IMR-90 (cell line): ENCODE results near the gene ELAVL1. TPM values are rescaled to one million over a fixed set of nuclear protein-coding genes. Genes with fewer than 3 reads are reported as not detected.

Source experiments
- ATAC-seq: fragments of 200-7000 bp; cut with Tn5 transposase; 2 replicates; pipeline ENCODE4 v1.9.1; 2020; ENCODE audit warnings: low read depth, mild to moderate bottlenecking, moderate library complexity
- BruUV-seq: library from RNA; stranded (reverse); fragments of 400-500 nt; replicated peaks from 2 replicates; lab custom pipeline; 2021; lab: Mats Ljungman, UMichigan
- CTCF ChIA-PET: fragments of 300-600 bp; formaldehyde crosslinking; extraction: SDS; loops from one replicate; lab custom pipeline; 2021; ENCODE audit warnings: antibody characterized with exemption; lab: Yijun Ruan, JAX
- POLR2A ChIA-PET: fragments of 300-600 bp; sonication (Branson Sonifier 250); formaldehyde crosslinking; loops from one replicate; lab custom pipeline; 2022; ENCODE audit warnings: antibody characterized with exemption; ENCODE audit not compliant: unreplicated experiment; lab: Charles Lee
- DNase-seq: peaks from one replicate; pipeline ENCODE4 v3.0.0; 2013
- H2AFZ ChIP-seq: replicated peaks from 2 replicates; pipeline ENCODE3; 2013; ENCODE audit warnings: low read length, mild to moderate bottlenecking; ENCODE audit not compliant: poor library complexity
- H2AK5ac ChIP-seq: 2 replicates; pipeline ENCODE4 v1.6.1; 2013; ENCODE audit warnings: low read depth, low read length, inconsistent platforms
- H2AK9ac ChIP-seq: replicated peaks from 2 replicates; pipeline ENCODE3; 2013; ENCODE audit warnings: mild to moderate bottlenecking, low read depth, low read length, moderate library complexity; ENCODE audit not compliant: poor library complexity
- H2BK120ac ChIP-seq: 2 replicates; pipeline ENCODE4 v1.6.1; 2013; ENCODE audit warnings: low read depth, low read length, inconsistent platforms
- H2BK15ac ChIP-seq: 3 replicates; pipeline ENCODE4 v1.6.1; 2013; ENCODE audit warnings: low read depth, low read length, inconsistent platforms
- H2BK20ac ChIP-seq: 2 replicates; pipeline ENCODE4 v1.6.1; 2013; ENCODE audit warnings: low read depth, mild to moderate bottlenecking, inconsistent platforms, low read length, moderate library complexity
- H2BK5ac ChIP-seq: 2 replicates; pipeline ENCODE4 v1.6.1; 2013; ENCODE audit warnings: mild to moderate bottlenecking, low read depth, low read length, inconsistent platforms; ENCODE audit not compliant: poor library complexity, severe bottlenecking
- H3K14ac ChIP-seq: replicated peaks from 2 replicates; pipeline ENCODE4 v1.6.1; 2013; ENCODE audit warnings: low read depth, low read length, inconsistent platforms
- H3K18ac ChIP-seq: 2 replicates; pipeline ENCODE4 v1.6.1; 2013; ENCODE audit warnings: low read depth, low read length, control low read depth
- H3K23ac ChIP-seq: 2 replicates; pipeline ENCODE4 v1.6.1; 2013; ENCODE audit warnings: low read depth, low read length, inconsistent platforms
- H3K27ac ChIP-seq: 2 replicates; pipeline ENCODE4 v1.5.1; 2013; ENCODE audit warnings: mild to moderate bottlenecking, control low read depth, low read length; ENCODE audit not compliant: insufficient read depth
- H3K27me3 ChIP-seq: 2 replicates; pipeline ENCODE4 v1.6.1; 2013; ENCODE audit warnings: low read length; ENCODE audit not compliant: control insufficient read depth, insufficient read depth
- H3K36me3 ChIP-seq: 2 replicates; pipeline ENCODE4 v1.6.1; 2013; ENCODE audit warnings: low read length, mixed read lengths; ENCODE audit not compliant: control insufficient read depth, insufficient read depth
- H3K4ac ChIP-seq: 2 replicates; pipeline ENCODE4 v1.6.1; 2013; ENCODE audit warnings: low read depth, low read length, inconsistent platforms
- H3K4me1 ChIP-seq: 2 replicates; pipeline ENCODE4 v1.6.1; 2013; ENCODE audit warnings: low read length, mixed read lengths; ENCODE audit not compliant: control insufficient read depth, insufficient read depth
- H3K4me2 ChIP-seq: 2 replicates; pipeline ENCODE4 v1.6.1; 2013; ENCODE audit warnings: low read depth, mild to moderate bottlenecking, control low read depth, low read length, moderate library complexity
- H3K4me3 ChIP-seq: 2 replicates; pipeline ENCODE4 v1.5.1; 2013; ENCODE audit warnings: low read depth, mild to moderate bottlenecking, control low read depth, low read length, moderate library complexity; ENCODE audit not compliant: insufficient read depth
- H3K56ac ChIP-seq: 2 replicates; pipeline ENCODE4 v1.6.1; 2013; ENCODE audit warnings: low read length, inconsistent platforms; ENCODE audit not compliant: insufficient read depth; ENCODE audit errors: extremely low read depth
- H3K79me1 ChIP-seq, 2 experiments: 2 replicates each; pipeline ENCODE4 v1.6.1; 2013; ENCODE audit warnings: low read length in 2 of 2, inconsistent platforms in 1 of 2, low read depth in 1 of 2
- H3K9ac ChIP-seq: 2 replicates; pipeline ENCODE4 v1.6.1; 2013; ENCODE audit warnings: low read depth, low read length, control low read depth
- H3K9me1 ChIP-seq: 2 replicates; pipeline ENCODE4 v1.6.1; 2013; ENCODE audit warnings: low read length, inconsistent platforms; ENCODE audit not compliant: insufficient read depth
- H3K9me3 ChIP-seq: 2 replicates; pipeline ENCODE4 v1.6.1; 2013; ENCODE audit warnings: low read length; ENCODE audit not compliant: control insufficient read depth, insufficient read depth
- H4K20me1 ChIP-seq: 2 replicates; pipeline ENCODE4 v1.6.1; 2013; ENCODE audit warnings: low read length, inconsistent platforms; ENCODE audit not compliant: insufficient read depth
- H4K5ac ChIP-seq: 2 replicates; pipeline ENCODE4 v1.6.1; 2013; ENCODE audit warnings: mild to moderate bottlenecking, low read depth, low read length, control low read depth
- H4K8ac ChIP-seq, 2 experiments: 2 replicates each; pipeline ENCODE4 v1.6.1; 2013; ENCODE audit warnings: low read depth in 2 of 2, low read length in 2 of 2, control low read depth in 1 of 2, inconsistent platforms in 1 of 2
- H4K91ac ChIP-seq: 2 replicates; pipeline ENCODE4 v1.6.1; 2013; ENCODE audit warnings: low read depth, low read length, inconsistent platforms; ENCODE audit not compliant: insufficient read depth
- CHD1 ChIP-seq: IDR thresholded peaks from 2 replicates; pipeline ENCODE4 v1.6.1; 2012; ENCODE audit warnings: low read depth, low read length, improper control_type of control experiment
- FOS ChIP-seq: fragments of 150-350 bp; IDR thresholded peaks from 2 replicates; pipeline ENCODE4 v1.6.1; 2016; ENCODE audit warnings: low read depth, low read length
- MAFK ChIP-seq: IDR thresholded peaks from 2 replicates; pipeline ENCODE4 v1.6.1; 2012; ENCODE audit warnings: low read depth, low read length, improper control_type of control experiment
- MAZ ChIP-seq: IDR thresholded peaks from 2 replicates; pipeline ENCODE4 v1.6.1; 2012; ENCODE audit warnings: low read depth, mild to moderate bottlenecking, low read length, improper control_type of control experiment, moderate library complexity, borderline replicate concordance
- MXI1 ChIP-seq: IDR thresholded peaks from 2 replicates; pipeline ENCODE4 v1.6.1; 2012; ENCODE audit warnings: low read depth, mild to moderate bottlenecking, low read length, moderate library complexity, borderline replicate concordance
- NFE2L2 ChIP-seq: fragments of 150-350 bp; IDR thresholded peaks from 2 replicates; pipeline ENCODE4 v1.6.1; 2016; ENCODE audit warnings: low read depth, mild to moderate bottlenecking, low read length
- POLR2A ChIP-seq: IDR thresholded peaks from 2 replicates; pipeline ENCODE4 v1.6.1; 2012; ENCODE audit warnings: mild to moderate bottlenecking, low read depth, low read length
- RAD21 ChIP-seq: IDR thresholded peaks from 2 replicates; pipeline ENCODE4 v1.6.1; 2012; ENCODE audit warnings: low read length, improper control_type of control experiment
- RCOR1 ChIP-seq: IDR thresholded peaks from 2 replicates; pipeline ENCODE4 v1.6.1; 2012; ENCODE audit warnings: mild to moderate bottlenecking, low read length, improper control_type of control experiment; ENCODE audit not compliant: insufficient replicate concordance
- RFX5 ChIP-seq: IDR thresholded peaks from 2 replicates; pipeline ENCODE4 v1.8.0; 2012; ENCODE audit warnings: low read depth, mild to moderate bottlenecking, low read length, moderate library complexity
- SMC3 ChIP-seq: fragments of 150-350 bp; IDR thresholded peaks from 2 replicates; pipeline ENCODE4 v1.6.1; 2016; ENCODE audit warnings: low read depth, mild to moderate bottlenecking, antibody characterized with exemption, low read length, moderate library complexity
- WGBS, 2 experiments: methylation state at CpG; one replicate each; pipeline versions ENCODE4 v1.1.5 to v1.1.7; 2013; ENCODE audit warnings: missing lambda C conversion rate in 2 of 2; ENCODE audit not compliant: insufficient read length in 1 of 2; ENCODE audit errors: extremely low coverage in 2 of 2; 5-methylcytosine and 5-hydroxymethylcytosine counted together
- dilution Hi-C: fragments of 300-500 bp; cut with HindIII; formaldehyde crosslinking; loops from one replicate; pipeline ENCODE4 v1.14.3; 2018; ENCODE audit warnings: low sequenced_read_pairs; ENCODE audit not compliant: unreplicated experiment
- in situ Hi-C: fragments of 300-500 bp; cut with MboI; formaldehyde crosslinking; loops from 3 replicates; pipeline ENCODE4 v1.14.3; 2019; ENCODE audit warnings: low sequenced_read_pairs, inconsistent platforms, mixed read lengths
- intact Hi-C: fragments of 100-400 bp; cut with micrococcal nuclease; formaldehyde crosslinking; loops from 2 replicates; pipeline ENCODE4 v1.10.0; 2022
- polyA plus RNA-seq, 3 experiments: library from polyadenylated mRNA; depleted of rRNA; stranded (reverse); fragments of >200 nt; gene quantifications; 2 replicates each; pipeline ENCODE4 v1.2.3, GENCODE V29; 2012; ENCODE audit warnings: low replicate concordance in 1 of 3
- total RNA-seq: library from RNA; depleted of rRNA; stranded (reverse); fragments of >200 nt; gene quantifications from 2 replicates; pipeline ENCODE4 v1.2.3, GENCODE V29; 2012
- TF ChIP-seq, protein P1 (sequence below): conservative IDR thresholded peaks from 2 replicates; pipeline ENCODE4 v1.5.1; 2012; ENCODE audit warnings: mild to moderate bottlenecking, low read depth, low read length, improper control_type of control experiment
- TF ChIP-seq, protein P2 (sequence below): fragments of 150-350 bp; IDR thresholded peaks from 2 replicates; pipeline ENCODE4 v1.6.1; 2016; ENCODE audit warnings: low read depth, mild to moderate bottlenecking, low read length, moderate library complexity, borderline replicate concordance
- TF ChIP-seq, protein P3 (sequence below): fragments of 150-350 bp; IDR thresholded peaks from 2 replicates; pipeline ENCODE4 v1.6.1; 2017; ENCODE audit warnings: mild to moderate bottlenecking, antibody characterized with exemption, low read length, low read depth

Gene ELAVL1
- total and polyA plus RNA-seq, 2 of the 4 experiments (the other 2 are of a cell fraction): 55.6 to 59.0 TPM

DNA sequence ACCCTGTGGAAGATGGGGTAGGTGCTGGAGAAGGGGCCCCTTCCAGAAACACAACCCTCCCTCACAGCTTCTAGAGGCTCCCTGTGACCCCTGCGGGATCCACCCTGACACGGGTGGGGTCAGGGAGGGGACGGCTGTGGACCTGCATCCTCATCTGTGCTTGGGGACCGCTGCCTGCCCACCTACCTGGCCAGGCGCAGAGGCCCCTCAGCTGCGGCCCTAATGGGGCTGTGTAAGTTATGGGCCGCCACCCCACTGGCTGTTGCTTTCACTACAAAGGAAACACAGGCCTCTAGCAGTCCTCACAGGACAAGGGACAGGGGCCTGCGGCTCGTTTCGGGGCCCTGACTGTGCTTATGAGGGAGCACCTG lies 72.5 kb downstream of the ELAVL1 start:
- no peak overlapping the region for H3K23ac ChIP-seq
- H2AK5ac ChIP-seq: no peak overlapping the region
- H3K4me1 ChIP-seq: peaks cover 14% of the 10 kb centered on the region
- peaks cover 14% of the 10 kb centered on the region for H4K20me1 ChIP-seq
- H3K9me1 ChIP-seq: peaks cover 3% of the 10 kb centered on the region; the same call in 1 of the 2 replicates
- POLR2A ChIA-PET: no interaction called here
- no peak overlapping the region for H2BK5ac ChIP-seq
- no peak overlapping the region for H2AFZ ChIP-seq
- no peak overlapping the region for H4K5ac ChIP-seq
- in situ Hi-C loops (no loop called here), intact Hi-C loops (no loop called here), dilution Hi-C loops (no loop called here)
- no peak overlapping the region for H2BK15ac ChIP-seq
- CTCF ChIA-PET: no interaction called here
- H4K8ac ChIP-seq: no peak overlapping the region
- no peak overlapping the region for H3K56ac ChIP-seq
- no peak overlapping the region for H3K4ac ChIP-seq
- H3K36me3 ChIP-seq: peaks cover 63% of the 10 kb centered on the region
- DNase-seq (no peak), ATAC-seq (no peak)
- no peak overlapping the region for H3K4me2 ChIP-seq
- no peak overlapping the region for H3K18ac ChIP-seq
- H3K4me3 ChIP-seq: no peak overlapping the region
- H4K91ac ChIP-seq: no peak overlapping the region
- BruUV-seq: no TSS peak
- H3K9ac ChIP-seq: no peak overlapping the region
- no peak overlapping the region for H3K14ac ChIP-seq
- H3K27me3 ChIP-seq: no peaks in the 10 kb centered on the region
- H3K9me3 ChIP-seq: no peaks in the 10 kb centered on the region
- no peak overlapping the region for H2BK20ac ChIP-seq
- no peak overlapping the region for H3K27ac ChIP-seq
- TF ChIP-seq MAZ (no peak), MAFK (no peak), RCOR1 (no peak), NFE2L2 (no peak), RAD21 (no peak), RFX5 (no peak), SMC3 (no peak), MXI1 (no peak), CHD1 (no peak), FOS (no peak), POLR2A (no peak)
- TF ChIP-seq, protein P1, sequence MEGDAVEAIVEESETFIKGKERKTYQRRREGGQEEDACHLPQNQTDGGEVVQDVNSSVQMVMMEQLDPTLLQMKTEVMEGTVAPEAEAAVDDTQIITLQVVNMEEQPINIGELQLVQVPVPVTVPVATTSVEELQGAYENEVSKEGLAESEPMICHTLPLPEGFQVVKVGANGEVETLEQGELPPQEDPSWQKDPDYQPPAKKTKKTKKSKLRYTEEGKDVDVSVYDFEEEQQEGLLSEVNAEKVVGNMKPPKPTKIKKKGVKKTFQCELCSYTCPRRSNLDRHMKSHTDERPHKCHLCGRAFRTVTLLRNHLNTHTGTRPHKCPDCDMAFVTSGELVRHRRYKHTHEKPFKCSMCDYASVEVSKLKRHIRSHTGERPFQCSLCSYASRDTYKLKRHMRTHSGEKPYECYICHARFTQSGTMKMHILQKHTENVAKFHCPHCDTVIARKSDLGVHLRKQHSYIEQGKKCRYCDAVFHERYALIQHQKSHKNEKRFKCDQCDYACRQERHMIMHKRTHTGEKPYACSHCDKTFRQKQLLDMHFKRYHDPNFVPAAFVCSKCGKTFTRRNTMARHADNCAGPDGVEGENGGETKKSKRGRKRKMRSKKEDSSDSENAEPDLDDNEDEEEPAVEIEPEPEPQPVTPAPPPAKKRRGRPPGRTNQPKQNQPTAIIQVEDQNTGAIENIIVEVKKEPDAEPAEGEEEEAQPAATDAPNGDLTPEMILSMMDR: no peak
- TF ChIP-seq, protein P2, sequence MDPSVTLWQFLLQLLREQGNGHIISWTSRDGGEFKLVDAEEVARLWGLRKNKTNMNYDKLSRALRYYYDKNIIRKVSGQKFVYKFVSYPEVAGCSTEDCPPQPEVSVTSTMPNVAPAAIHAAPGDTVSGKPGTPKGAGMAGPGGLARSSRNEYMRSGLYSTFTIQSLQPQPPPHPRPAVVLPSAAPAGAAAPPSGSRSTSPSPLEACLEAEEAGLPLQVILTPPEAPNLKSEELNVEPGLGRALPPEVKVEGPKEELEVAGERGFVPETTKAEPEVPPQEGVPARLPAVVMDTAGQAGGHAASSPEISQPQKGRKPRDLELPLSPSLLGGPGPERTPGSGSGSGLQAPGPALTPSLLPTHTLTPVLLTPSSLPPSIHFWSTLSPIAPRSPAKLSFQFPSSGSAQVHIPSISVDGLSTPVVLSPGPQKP: no peak
- TF ChIP-seq, protein P3, sequence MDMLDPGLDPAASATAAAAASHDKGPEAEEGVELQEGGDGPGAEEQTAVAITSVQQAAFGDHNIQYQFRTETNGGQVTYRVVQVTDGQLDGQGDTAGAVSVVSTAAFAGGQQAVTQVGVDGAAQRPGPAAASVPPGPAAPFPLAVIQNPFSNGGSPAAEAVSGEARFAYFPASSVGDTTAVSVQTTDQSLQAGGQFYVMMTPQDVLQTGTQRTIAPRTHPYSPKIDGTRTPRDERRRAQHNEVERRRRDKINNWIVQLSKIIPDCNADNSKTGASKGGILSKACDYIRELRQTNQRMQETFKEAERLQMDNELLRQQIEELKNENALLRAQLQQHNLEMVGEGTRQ: no peak
- H3K79me1 ChIP-seq: peaks cover 5 to 20% of the 10 kb centered on the region in 2 experiments; a peak in 2 of 4 replicates
- 100% methylated on average over 2 of the region's 10 CpGs; no CpG with 5 or more reads in 1 of the 2 experiments for whole genome bisulfite sequencing, 2 experiments
- no peak overlapping the region for H2BK120ac ChIP-seq
- H2AK9ac ChIP-seq: peak overlapping the region; percentile 13
